ENCODE data around the gene SLC16A10. TPM values are rescaled to one million over a fixed set of nuclear protein-coding genes. Genes with fewer than 3 reads are reported as not detected.

The SLC16A10 gene
- total and polyA plus RNA-seq, 2 of the 13 experiments (the other 11 are each of a cell fraction or from before 2014, with no cell fraction given), result 8.2 to 20.1 TPM

- intact Hi-C loops (cut with micrococcal nuclease; ENCODE audit: unreplicated experiment), result no loop called here
- ATAC-seq, result no peak
Observed at GRCh38 chr6:111215131-111215530, 127.8 kb downstream of the SLC16A10 start.

More at GRCh38 chr6:111215131-111215530, 127.8 kb downstream of the SLC16A10 start:
- Histone ChIP-seq H3K79me2 (ENCODE audit: insufficient read depth, low read length) (no peaks in the 10 kb centered on the region), H3K4me2 (ENCODE audit: low read depth, low read length) (no peak overlapping the region), H3K9me3 (ENCODE audit: low read length) (no peaks in the 10 kb centered on the region), H3K27me3 (ENCODE audit: control insufficient read depth in 1 of 2, insufficient read depth in 2 of 2, low read length in 2 of 2) (no peaks in the 10 kb centered on the region), H3K36me3 (replicated peaks in 1 of 2; ENCODE audit: control insufficient read depth in 1 of 2, insufficient read depth in 2 of 2, low read length in 2 of 2) (no peaks in the 10 kb centered on the region; a peak in 2 of 5 replicates), H3K4me1 (ENCODE audit: insufficient read depth, low read length) (no peaks in the 10 kb centered on the region), H2AFZ (ENCODE audit: low read length) (no peak overlapping the region), H3K4me3 (replicated peaks in 1 of 3; ENCODE audit: insufficient read depth in 1 of 3, low read depth in 2 of 3, low read length in 3 of 3) (no peak overlapping the region), H3K9ac (ENCODE audit: insufficient read depth, low read depth, low read length) (no peak overlapping the region), H4K20me1 (ENCODE audit: insufficient read depth, low read length) (no peaks in the 10 kb centered on the region), H3K27ac (ENCODE audit: extremely low read length, insufficient read depth, low read length) (no peak overlapping the region)
- in situ Hi-C loops (cut with HindIII; ENCODE audit: extremely low pct_ligation_motif_present, low pct_unique_long_range_greater_than_20kb), result no loop called here
- 56% methylated on average over 1 of the region's 1 CpG for WGBS (ENCODE audit: low lambda C conversion rate)
- FAIRE-seq (no peak), DNase-seq (ENCODE audit: low spot score) (no peak)
- TF ChIP-seq ZNF576 (CRISPR knock-in tag; IDR thresholded peaks at IDR 0.05) (no peak), AHDC1 (CRISPR knock-in tag; IDR thresholded peaks at IDR 0.05; ENCODE audit: borderline replicate concordance) (no peak), ZMAT3 (CRISPR knock-in tag; conservative IDR thresholded peaks at IDR 0.05) (no peak), ZNF224 (CRISPR knock-in tag; IDR thresholded peaks at IDR 0.05) (no peak), SP5 (CRISPR knock-in tag; IDR thresholded peaks at IDR 0.05; ENCODE audit: borderline replicate concordance, low read depth) (no peak), DRAP1 (CRISPR knock-in tag; IDR thresholded peaks at IDR 0.05) (no peak), ZNF280B (CRISPR knock-in tag; IDR thresholded peaks at IDR 0.05; ENCODE audit: borderline replicate concordance) (no peak), NRL (CRISPR knock-in tag; IDR thresholded peaks at IDR 0.05; ENCODE audit: borderline replicate concordance) (no peak), ZNF10 (CRISPR knock-in tag; IDR thresholded peaks at IDR 0.05; ENCODE audit: borderline replicate concordance, low read depth) (no peak), PRDM10 (CRISPR knock-in tag; IDR thresholded peaks at IDR 0.05; ENCODE audit: low read depth) (no peak), GLMP (CRISPR knock-in tag; IDR thresholded peaks at IDR 0.05; ENCODE audit: borderline replicate concordance) (no peak)
- no TSS peak for BruUV-seq (replicated peaks)
- CTCF ChIA-PET (ENCODE audit: low intra/inter-chr PET ratio, low total read pairs), result no interaction called here
- POLR2A ChIA-PET, result no interaction called here
